Measurements from ENCODE around the gene CLDN25.
"Not testable (repeated sequence)": the region's sequence is repeated elsewhere in the genome, so short reads cannot be mapped to it uniquely, and the experiment has no call there.

Gene CLDN25

GRCh38 chr11:113779496-113779895 lies at the start of gene CLDN25:
TSS of gene CLDN25 (plus strand) at chr11:113779796. CDS start at chr11:113779796, 0 bp downstream.
- no peak for DNase-seq

- DNase-seq, result no peak
These were observed 48.5 kb upstream of the CLDN25 start for GRCh38 chr11:113730887-113731726.

- DNase-seq, result no peak
These were observed 47.5 kb upstream of the CLDN25 start for GRCh38 chr11:113732092-113732491.

- no peak for DNase-seq
These were observed 43.3 kb upstream of the CLDN25 start for GRCh38 chr11:113736323-113736722.

GRCh38 chr11:113752932-113753331 lies 26.7 kb upstream of the CLDN25 start:
- no peak for DNase-seq

GRCh38 chr11:113760241-113760640 lies 19.4 kb upstream of the CLDN25 start:
- DNase-seq, result no peak

- DNase-seq, result not testable (repeated sequence)
These were observed 16.6 kb upstream of the CLDN25 start for GRCh38 chr11:113763040-113763439.

- no peak for DNase-seq
These were observed 14.9 kb upstream of the CLDN25 start for GRCh38 chr11:113764527-113765219.

- DNase-seq, result no peak
These were observed 7.6 kb upstream of the CLDN25 start for GRCh38 chr11:113771964-113772363.

GRCh38 chr11:113773092-113773415 lies 6.5 kb upstream of the CLDN25 start:
- DNase-seq, result no peak

- DNase-seq, result peak; percentile 94
These were observed 6.0 kb upstream of the CLDN25 start, which contains the start of gene ZW10 for GRCh38 chr11:113773416-113774173. TSS of gene ZW10 (minus strand) at chr11:113773692. CDS start at chr11:113773666, 26 bp downstream.

- no peak for DNase-seq
These were observed 5.5 kb upstream of the CLDN25 start for GRCh38 chr11:113774174-113774503.

- DNase-seq, result no peak
These were observed 1.3 kb upstream of the CLDN25 start for GRCh38 chr11:113778111-113778910.

GRCh38 chr11:113781682-113782081 lies 2.1 kb downstream of the CLDN25 start:
- no peak for DNase-seq

GRCh38 chr11:113782134-113782533 lies 2.5 kb downstream of the CLDN25 start:
- no peak for DNase-seq

GRCh38 chr11:113789016-113789415 lies 9.4 kb downstream of the CLDN25 start:
- not testable (repeated sequence) for DNase-seq

GRCh38 chr11:113789675-113790320 lies 10.2 kb downstream of the CLDN25 start:
- DNase-seq, result no peak

- DNase-seq, result no peak
These were observed 17.2 kb downstream of the CLDN25 start for GRCh38 chr11:113796663-113797259.

- DNase-seq, result no peak
These were observed 23.0 kb downstream of the CLDN25 start for GRCh38 chr11:113802621-113803020.

GRCh38 chr11:113805640-113806039 lies 26.0 kb downstream of the CLDN25 start:
- no peak for DNase-seq

GRCh38 chr11:113806406-113806805 lies 26.8 kb downstream of the CLDN25 start:
- no peak for DNase-seq

- DNase-seq, result no peak
These were observed 29.3 kb downstream of the CLDN25 start for GRCh38 chr11:113808931-113809330.

Data from activated CD8-positive, alpha-beta memory T cell treated with anti-CD3 and anti-CD28 coated beads for 24 hours (primary cell).